Measurements from ENCODE around the gene FEM1C.

Gene FEM1C

GRCh38 chr5:115524199-115524847, 20.3 kb downstream of the FEM1C start:
- no peak for DNase-seq

- DNase-seq, result no peak
Observed at GRCh38 chr5:115522832-115523403, 21.7 kb downstream of the FEM1C start.

- DNase-seq, result no peak
Observed at GRCh38 chr5:115520191-115520590, 24.4 kb downstream of the FEM1C start.

GRCh38 chr5:115516372-115516771, 28.2 kb downstream of the FEM1C start:
- no peak for DNase-seq

- no peak for DNase-seq
Observed at GRCh38 chr5:115514220-115514619, 30.4 kb downstream of the FEM1C start.

GRCh38 chr5:115511632-115512031, 32.9 kb downstream of the FEM1C start:
- no peak for DNase-seq

- no peak for DNase-seq
Observed at GRCh38 chr5:115510145-115510645, 34.4 kb downstream of the FEM1C start.

- DNase-seq, result no peak
Observed at GRCh38 chr5:115509547-115509946, 35.0 kb downstream of the FEM1C start.

GRCh38 chr5:115507681-115508080, 36.9 kb downstream of the FEM1C start:
- DNase-seq, result no peak

GRCh38 chr5:115503420-115503819, 41.2 kb downstream of the FEM1C start:
- no peak for DNase-seq

GRCh38 chr5:115501464-115502210, 42.9 kb downstream of the FEM1C start:
- DNase-seq, result no peak

GRCh38 chr5:115500225-115500624, 44.4 kb downstream of the FEM1C start:
- DNase-seq, result no peak

- no peak for DNase-seq
Observed at GRCh38 chr5:115496936-115497576, 47.5 kb downstream of the FEM1C start.

GRCh38 chr5:115494570-115495289, 49.8 kb downstream of the FEM1C start:
- no peak for DNase-seq

GRCh38 chr5:115490596-115490995, 54.0 kb downstream of the FEM1C start:
- no peak for DNase-seq

- DNase-seq, result no peak
Observed at GRCh38 chr5:115489733-115490132, 54.8 kb downstream of the FEM1C start.

GRCh38 chr5:115487756-115488155, 56.8 kb downstream of the FEM1C start:
- no peak for DNase-seq

- DNase-seq, result no peak
Observed at GRCh38 chr5:115487168-115487567, 57.4 kb downstream of the FEM1C start.

- no peak for DNase-seq
Observed at GRCh38 chr5:115486728-115487127, 57.8 kb downstream of the FEM1C start.

- no peak for DNase-seq
Observed at GRCh38 chr5:115484368-115484767, 60.2 kb downstream of the FEM1C start.

- DNase-seq, result no peak
Observed at GRCh38 chr5:115480900-115481299, 63.7 kb downstream of the FEM1C start.

GRCh38 chr5:115480271-115480670, 64.3 kb downstream of the FEM1C start:
- no peak for DNase-seq

Measured in right kidney (tissue), 1 donor.